ENCODE data around the gene NANOS3. TPM values are rescaled to one million over a fixed set of nuclear protein-coding genes. Genes with fewer than 3 reads are reported as not detected.
A peak's percentile ranks its signal among the peaks of the same experiment; 100 is the strongest.

NANOS3 gene
- total and polyA plus RNA-seq, 9 of the 15 experiments (the other 6 are each of a cell fraction or from before 2014, with no cell fraction given), result not detected

DNA sequence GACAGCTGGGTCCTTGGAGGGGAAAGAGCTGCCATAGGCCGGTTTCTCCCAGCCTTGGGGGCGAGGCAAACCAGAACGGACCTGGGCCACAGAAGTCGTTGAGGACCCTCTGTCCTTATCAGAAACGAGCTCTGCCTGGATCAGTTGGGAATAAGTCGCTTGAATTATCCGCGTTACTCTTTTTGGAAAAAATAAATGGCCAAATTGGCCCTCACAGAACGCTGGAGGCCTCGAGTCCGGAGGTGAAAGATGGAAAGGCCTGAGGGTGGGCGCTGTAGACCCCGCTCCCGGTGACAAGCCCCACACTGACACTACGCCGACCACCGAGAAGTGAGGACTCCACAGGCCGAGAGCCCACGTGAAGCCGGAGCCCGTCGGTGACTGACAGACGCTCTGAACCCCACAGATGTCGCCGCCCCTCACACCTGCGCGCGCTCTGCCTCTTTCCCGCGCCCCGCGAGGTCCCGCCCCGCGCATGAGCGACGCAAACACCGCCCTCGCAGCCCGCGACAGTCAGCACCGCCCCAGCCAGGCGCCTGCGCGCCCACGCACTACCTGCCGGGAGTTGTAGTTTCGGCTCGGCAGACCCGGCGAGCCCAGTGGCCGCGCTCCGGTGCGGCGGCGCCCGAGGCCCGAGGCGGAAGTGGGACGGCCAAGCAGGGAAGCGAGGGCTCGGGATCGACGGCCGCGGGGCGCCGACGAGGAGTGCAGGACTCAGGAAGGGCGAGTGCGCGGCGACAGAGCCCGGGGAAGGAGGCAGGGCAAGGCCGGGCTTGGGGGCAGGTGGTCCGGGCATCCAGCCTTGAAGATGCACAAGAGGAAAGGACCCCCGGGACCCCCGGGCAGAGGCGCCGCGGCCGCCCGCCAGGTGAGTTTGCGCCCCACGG lies 28.9 kb downstream of the NANOS3 start, which contains the start of the genes BRME1 and CC2D1A (continued):
- TF ChIP-seq, protein P1, sequence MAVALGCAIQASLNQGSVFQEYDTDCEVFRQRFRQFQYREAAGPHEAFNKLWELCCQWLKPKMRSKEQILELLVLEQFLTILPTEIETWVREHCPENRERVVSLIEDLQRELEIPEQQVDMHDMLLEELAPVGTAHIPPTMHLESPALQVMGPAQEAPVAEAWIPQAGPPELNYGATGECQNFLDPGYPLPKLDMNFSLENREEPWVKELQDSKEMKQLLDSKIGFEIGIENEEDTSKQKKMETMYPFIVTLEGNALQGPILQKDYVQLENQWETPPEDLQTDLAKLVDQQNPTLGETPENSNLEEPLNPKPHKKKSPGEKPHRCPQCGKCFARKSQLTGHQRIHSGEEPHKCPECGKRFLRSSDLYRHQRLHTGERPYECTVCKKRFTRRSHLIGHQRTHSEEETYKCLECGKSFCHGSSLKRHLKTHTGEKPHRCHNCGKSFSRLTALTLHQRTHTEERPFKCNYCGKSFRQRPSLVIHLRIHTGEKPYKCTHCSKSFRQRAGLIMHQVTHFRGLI (CRISPR knock-in tag; IDR thresholded peaks at IDR 0.05), result no peak
- TF ChIP-seq PTBP1 (IDR thresholded peaks at IDR 0.05; ENCODE audit: low read depth, low read length) (no peak), RFX5 (IDR thresholded peaks at IDR 0.05; ENCODE audit: low read depth, low read length) (no peak), NFATC3 (IDR thresholded peaks at IDR 0.05) (no peak), NR2C2 (CRISPR knock-in tag; IDR thresholded peaks at IDR 0.05) (no peak; the same call in 1 of the 2 replicates), NR2C2 (tag; IDR thresholded peaks at IDR 0.05) (peak; percentile 46; the same call in 1 of the 2 replicates), KAT8 (IDR thresholded peaks at IDR 0.05; ENCODE audit: low read depth) (no peak), KAT2B (IDR thresholded peaks at IDR 0.05; ENCODE audit: low read depth, low read length) (no peak), HDAC1 (IDR thresholded peaks at IDR 0.05) (peak in 1 of 2 experiments; percentile 63; a peak in 2 of 4 replicates), ZNF282 (CRISPR knock-in tag; IDR thresholded peaks at IDR 0.05) (no peak; the same call in 1 of the 2 replicates), STAT5B (CRISPR knock-in tag; IDR thresholded peaks at IDR 0.05) (no peak), WHSC1 (IDR thresholded peaks at IDR 0.05; ENCODE audit: low read length) (no peak), NCOA6 (IDR thresholded peaks at IDR 0.05) (no peak), FOXA3 (CRISPR knock-in tag; conservative IDR thresholded peaks at IDR 0.05 in 1 of 2, IDR thresholded peaks at IDR 0.05 in 1 of 2) (no peak), XRCC4 (IDR thresholded peaks at IDR 0.05; ENCODE audit: extremely low read depth, insufficient read depth, insufficient read length) (no peak), TAL1 (IDR thresholded peaks at IDR 0.05) (no peak), ETV6 (IDR thresholded peaks at IDR 0.05; ENCODE audit: borderline replicate concordance in 1 of 2, low read depth in 2 of 2, low read length in 1 of 2) (no peak), ETV6 (CRISPR knock-in tag; IDR thresholded peaks at IDR 0.05; ENCODE audit: borderline replicate concordance) (no peak), HLTF (IDR thresholded peaks at IDR 0.05) (no peak), HEY1 (CRISPR knock-in tag; IDR thresholded peaks at IDR 0.05; ENCODE audit: borderline replicate concordance) (no peak), NCOR1 (IDR thresholded peaks at IDR 0.05) (no peak), POU5F1 (IDR thresholded peaks at IDR 0.05; ENCODE audit: borderline replicate concordance, low read depth, low read length, partially characterized antibody) (peak; percentile 87), BCOR (IDR thresholded peaks at IDR 0.05) (no peak)
- TF ChIP-seq, protein P2, sequence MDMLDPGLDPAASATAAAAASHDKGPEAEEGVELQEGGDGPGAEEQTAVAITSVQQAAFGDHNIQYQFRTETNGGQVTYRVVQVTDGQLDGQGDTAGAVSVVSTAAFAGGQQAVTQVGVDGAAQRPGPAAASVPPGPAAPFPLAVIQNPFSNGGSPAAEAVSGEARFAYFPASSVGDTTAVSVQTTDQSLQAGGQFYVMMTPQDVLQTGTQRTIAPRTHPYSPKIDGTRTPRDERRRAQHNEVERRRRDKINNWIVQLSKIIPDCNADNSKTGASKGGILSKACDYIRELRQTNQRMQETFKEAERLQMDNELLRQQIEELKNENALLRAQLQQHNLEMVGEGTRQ (CRISPR knock-in tag; IDR thresholded peaks at IDR 0.05), result no peak
- TF ChIP-seq, protein P3, sequence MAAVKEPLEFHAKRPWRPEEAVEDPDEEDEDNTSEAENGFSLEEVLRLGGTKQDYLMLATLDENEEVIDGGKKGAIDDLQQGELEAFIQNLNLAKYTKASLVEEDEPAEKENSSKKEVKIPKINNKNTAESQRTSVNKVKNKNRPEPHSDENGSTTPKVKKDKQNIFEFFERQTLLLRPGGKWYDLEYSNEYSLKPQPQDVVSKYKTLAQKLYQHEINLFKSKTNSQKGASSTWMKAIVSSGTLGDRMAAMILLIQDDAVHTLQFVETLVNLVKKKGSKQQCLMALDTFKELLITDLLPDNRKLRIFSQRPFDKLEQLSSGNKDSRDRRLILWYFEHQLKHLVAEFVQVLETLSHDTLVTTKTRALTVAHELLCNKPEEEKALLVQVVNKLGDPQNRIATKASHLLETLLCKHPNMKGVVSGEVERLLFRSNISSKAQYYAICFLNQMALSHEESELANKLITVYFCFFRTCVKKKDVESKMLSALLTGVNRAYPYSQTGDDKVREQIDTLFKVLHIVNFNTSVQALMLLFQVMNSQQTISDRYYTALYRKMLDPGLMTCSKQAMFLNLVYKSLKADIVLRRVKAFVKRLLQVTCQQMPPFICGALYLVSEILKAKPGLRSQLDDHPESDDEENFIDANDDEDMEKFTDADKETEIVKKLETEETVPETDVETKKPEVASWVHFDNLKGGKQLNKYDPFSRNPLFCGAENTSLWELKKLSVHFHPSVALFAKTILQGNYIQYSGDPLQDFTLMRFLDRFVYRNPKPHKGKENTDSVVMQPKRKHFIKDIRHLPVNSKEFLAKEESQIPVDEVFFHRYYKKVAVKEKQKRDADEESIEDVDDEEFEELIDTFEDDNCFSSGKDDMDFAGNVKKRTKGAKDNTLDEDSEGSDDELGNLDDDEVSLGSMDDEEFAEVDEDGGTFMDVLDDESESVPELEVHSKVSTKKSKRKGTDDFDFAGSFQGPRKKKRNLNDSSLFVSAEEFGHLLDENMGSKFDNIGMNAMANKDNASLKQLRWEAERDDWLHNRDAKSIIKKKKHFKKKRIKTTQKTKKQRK (IDR thresholded peaks at IDR 0.05; ENCODE audit: borderline replicate concordance, low read depth, low read length), result no peak
